ENCODE measurements around the gene CSF2. TPM values are rescaled to one million over a fixed set of nuclear protein-coding genes. Genes with fewer than 3 reads are reported as not detected.

CSF2 gene
- total and polyA plus RNA-seq, 2 donors (not counting 1 experiment from before 2014, with no cell fraction given): not detected

- H3K4me3 Mint-ChIP-seq: no peak overlapping the region
- Histone ChIP-seq H3K4me2 (replicated peaks; ENCODE audit: low read depth, low read length, poor library complexity, severe bottlenecking) (no peak overlapping the region), H3K27me3 (replicated peaks in 1 of 4; ENCODE audit: control extremely low read depth in 1 of 4, control insufficient read depth in 3 of 4, insufficient read depth in 4 of 4, low read length in 3 of 4) (no peaks in the 10 kb centered on the region), H3K4me3 (ENCODE audit: control extremely low read depth in 1 of 5, extremely low read depth in 1 of 5, insufficient read depth in 1 of 5, low read depth in 2 of 5, low read length in 4 of 5) (no peak overlapping the region), H3K27ac (ENCODE audit: low read length in 2 of 2) (no peak overlapping the region), H2AFZ (ENCODE audit: insufficient read depth, low read depth, low read length, poor library complexity, severe bottlenecking) (no peak overlapping the region), H3K79me2 (ENCODE audit: control insufficient read depth, insufficient read depth, low read length) (no peaks in the 10 kb centered on the region), H3K36me3 (replicated peaks in 1 of 2; ENCODE audit: control extremely low read depth in 1 of 2, control insufficient read depth in 1 of 2, extremely low read depth in 1 of 2, insufficient read depth in 2 of 2, low read length in 1 of 2) (no peaks in the 10 kb centered on the region), H3K9me3 (ENCODE audit: control extremely low read depth in 1 of 3, control insufficient read depth in 2 of 3, insufficient read depth in 1 of 3, low read length in 2 of 3) (no peaks in the 10 kb centered on the region), H4K20me1 (ENCODE audit: control insufficient read depth, insufficient read depth, low read length, poor library complexity, severe bottlenecking) (no peaks in the 10 kb centered on the region), H3K4me1 (ENCODE audit: control insufficient read depth in 2 of 2, insufficient read depth in 2 of 2, low read length in 2 of 2) (no peaks in the 10 kb centered on the region), H3K9ac (ENCODE audit: low read length) (no peak overlapping the region)
- H3K27me3 Mint-ChIP-seq: no peaks in the 10 kb centered on the region
- no peaks in the 10 kb centered on the region for H3K4me1 Mint-ChIP-seq
- ChIA-PET CTCF (interaction anchor here (1.1 kb wide), 1 partner anchor 8 kb away, joined by 4 read pairs; no protein-coding TSS in a partner anchor), POLR2A (no interaction called here)
- H3K9me3 Mint-ChIP-seq (ENCODE audit: insufficient read depth): no peaks in the 10 kb centered on the region
- DNase-seq: no peak
- intact Hi-C loops (cut with micrococcal nuclease): no loop called here
- TF ChIP-seq EZH2 (IDR thresholded peaks at IDR 0.05; ENCODE audit: borderline replicate concordance, insufficient read depth, low read depth, low read length, poor library complexity, severe bottlenecking) (no peak), CTCF (IDR thresholded peaks at IDR 0.05) (no peak)
- 100% methylated on average over 2 of the region's 2 CpGs for WGBS (ENCODE audit: insufficient coverage)
- no peak for ATAC-seq (ENCODE audit: low read depth)
- no peak overlapping the region for H3K27ac Mint-ChIP-seq
Observed at GRCh38 chr5:132071338-132071707, 2.3 kb upstream of the CSF2 start.

- 100% methylated on average over 2 of the region's 4 CpGs for WGBS (ENCODE audit: insufficient coverage)
- no peaks in the 10 kb centered on the region for H3K27me3 ChIP-seq (replicated peaks in 1 of 4; ENCODE audit: control extremely low read depth in 1 of 4, control insufficient read depth in 3 of 4, insufficient read depth in 4 of 4, low read length in 3 of 4)
Observed at GRCh38 chr5:132072070-132072469, 1.5 kb upstream of the CSF2 start.

More at GRCh38 chr5:132072070-132072469, 1.5 kb upstream of the CSF2 start:
- H3K9ac ChIP-seq (ENCODE audit: low read length): no peak overlapping the region
- no peak for ATAC-seq (ENCODE audit: low read depth)
- no peak overlapping the region for H3K27ac Mint-ChIP-seq
- H3K27me3 Mint-ChIP-seq: no peaks in the 10 kb centered on the region
- no peak overlapping the region for H3K4me3 Mint-ChIP-seq
- H3K27ac ChIP-seq (ENCODE audit: low read length in 2 of 2): no peak overlapping the region
- POLR2A ChIA-PET: no interaction called here
- no peaks in the 10 kb centered on the region for H3K4me1 Mint-ChIP-seq
- TF ChIP-seq CTCF (IDR thresholded peaks at IDR 0.05): no peak
- TF ChIP-seq EZH2 (IDR thresholded peaks at IDR 0.05; ENCODE audit: borderline replicate concordance, insufficient read depth, low read depth, low read length, poor library complexity, severe bottlenecking): no peak
- intact Hi-C loops (cut with micrococcal nuclease): no loop called here
- no peaks in the 10 kb centered on the region for H3K79me2 ChIP-seq (ENCODE audit: control insufficient read depth, insufficient read depth, low read length)
- H3K9me3 ChIP-seq (ENCODE audit: control extremely low read depth in 1 of 3, control insufficient read depth in 2 of 3, insufficient read depth in 1 of 3, low read length in 2 of 3): no peaks in the 10 kb centered on the region
- H3K4me1 ChIP-seq (ENCODE audit: control insufficient read depth in 2 of 2, insufficient read depth in 2 of 2, low read length in 2 of 2): no peaks in the 10 kb centered on the region
- no peak for DNase-seq
- no peak overlapping the region for H3K4me2 ChIP-seq (replicated peaks; ENCODE audit: low read depth, low read length, poor library complexity, severe bottlenecking)
- CTCF ChIA-PET: interaction anchor here (1.1 to 1.3 kb wide), 2 partner anchors 9 to 166 kb away, joined by 3 to 4 read pairs; no protein-coding TSS in a partner anchor
- H3K36me3 ChIP-seq (replicated peaks in 1 of 2; ENCODE audit: control extremely low read depth in 1 of 2, control insufficient read depth in 1 of 2, extremely low read depth in 1 of 2, insufficient read depth in 2 of 2, low read length in 1 of 2): no peaks in the 10 kb centered on the region
- no peaks in the 10 kb centered on the region for H4K20me1 ChIP-seq (ENCODE audit: control insufficient read depth, insufficient read depth, low read length, poor library complexity, severe bottlenecking)
- H3K9me3 Mint-ChIP-seq (ENCODE audit: insufficient read depth): no peaks in the 10 kb centered on the region
- no peak overlapping the region for H2AFZ ChIP-seq (ENCODE audit: insufficient read depth, low read depth, low read length, poor library complexity, severe bottlenecking)
- no peak overlapping the region for H3K4me3 ChIP-seq (ENCODE audit: control extremely low read depth in 1 of 5, extremely low read depth in 1 of 5, insufficient read depth in 1 of 5, low read depth in 2 of 5, low read length in 4 of 5)

Measured in B cell (primary cell).